Dedifferentiated amniotic fluid mesenchymal stem cell (primary cell): Measurements from ENCODE around the gene RAB11FIP3.
"Not testable (repeated sequence)": the region's sequence is repeated elsewhere in the genome, so short reads cannot be mapped to it uniquely, and the experiment has no call there.

Experiments
- DNase-seq: peaks from one replicate; pipeline ENCODE4 v3.0.0-alpha.2; 2016; ENCODE audit errors: extremely low spot score

Gene RAB11FIP3

DNA sequence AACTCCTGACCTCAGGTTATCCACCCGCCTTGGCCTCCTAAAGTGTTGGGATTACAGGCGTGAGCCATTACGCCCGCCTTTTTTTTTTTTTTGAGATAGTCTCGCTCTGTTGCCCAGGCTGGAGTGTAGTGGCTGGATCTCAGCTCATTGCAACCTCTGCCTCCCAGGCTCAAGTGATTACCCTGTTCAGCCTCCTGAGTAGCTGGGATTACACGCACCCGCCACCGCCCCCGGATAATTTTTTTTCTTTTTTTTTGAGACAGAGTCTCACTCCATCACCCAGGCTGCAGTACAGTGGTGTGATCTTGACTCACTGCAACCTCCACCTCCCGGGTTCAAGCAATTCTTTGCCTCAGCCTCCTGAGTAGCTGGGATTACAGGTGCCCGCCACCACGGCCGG is 3.3 kb upstream of the RAB11FIP3 start:
- DNase-seq = not testable (repeated sequence)

DNA sequence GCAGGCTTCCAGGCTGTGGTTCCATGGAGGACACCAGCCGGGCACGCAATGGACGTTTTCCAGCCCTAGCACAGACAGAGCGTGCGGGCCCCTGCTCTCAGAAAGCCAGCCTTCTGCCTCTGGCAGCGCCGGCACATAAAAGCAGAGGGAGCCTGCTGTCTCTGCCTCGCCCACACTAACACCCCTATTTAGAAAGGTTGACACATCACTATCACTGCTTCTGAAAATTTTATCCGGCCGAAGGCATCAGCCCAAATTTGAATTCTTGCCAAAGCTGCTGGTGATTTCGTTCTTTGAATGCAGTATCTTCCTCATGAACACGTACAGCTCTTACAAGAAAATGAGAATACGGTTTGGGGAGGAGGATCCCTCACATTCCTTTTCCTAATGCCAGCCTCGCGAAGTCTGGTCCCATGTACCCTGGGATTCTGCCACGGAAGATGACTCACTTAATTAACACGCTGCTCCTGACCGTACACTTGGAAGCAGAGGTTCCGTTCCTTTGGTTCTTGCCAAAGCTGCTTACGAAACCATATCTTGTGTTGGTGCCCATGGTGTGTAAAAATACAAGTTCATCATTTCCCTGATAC is 1.3 kb upstream of the RAB11FIP3 start:
- DNase-seq = peak; percentile 86

DNA sequence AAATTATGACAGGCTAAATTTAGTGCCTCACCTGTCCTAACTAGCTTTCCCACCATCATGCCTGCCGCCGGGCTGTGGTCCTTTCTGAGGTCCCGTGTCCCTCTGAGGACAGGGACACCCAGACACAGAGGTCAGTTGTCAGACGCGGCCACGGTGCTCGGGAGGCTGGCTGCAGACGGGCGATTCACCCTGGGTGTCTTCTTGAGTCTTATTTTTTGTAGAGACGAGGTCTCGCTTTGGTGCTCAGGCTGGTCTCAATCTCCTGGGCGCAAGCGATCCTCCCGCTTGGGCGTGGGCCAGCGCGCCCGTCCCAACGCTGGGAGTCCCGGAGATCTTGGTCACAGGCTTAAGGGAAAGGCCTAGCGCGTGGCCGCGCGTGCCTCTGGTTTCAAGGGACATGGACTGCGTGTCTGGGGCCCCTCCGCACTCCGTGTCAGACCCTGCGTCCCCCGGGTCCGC is 797 bp upstream of the RAB11FIP3 start:
- no peak for DNase-seq

DNA sequence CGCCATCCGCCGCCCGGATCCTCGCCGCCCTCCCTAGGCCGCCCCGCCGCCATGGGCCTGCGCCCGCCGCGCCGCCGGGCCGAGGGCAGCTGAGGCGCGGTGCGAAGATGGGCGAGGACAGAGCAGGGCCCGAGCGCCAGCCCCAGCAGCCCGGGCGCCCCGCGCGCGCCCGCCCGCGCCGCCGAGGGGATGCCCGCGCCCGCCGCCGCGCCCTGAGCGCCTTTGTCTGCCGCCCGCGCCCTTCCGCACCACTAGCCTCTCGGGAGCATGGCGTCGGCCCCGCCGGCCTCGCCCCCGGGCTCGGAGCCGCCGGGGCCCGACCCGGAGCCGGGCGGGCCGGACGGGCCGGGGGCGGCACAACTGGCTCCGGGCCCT is 278 bp downstream of the RAB11FIP3 start:
- DNase-seq = no peak

DNA sequence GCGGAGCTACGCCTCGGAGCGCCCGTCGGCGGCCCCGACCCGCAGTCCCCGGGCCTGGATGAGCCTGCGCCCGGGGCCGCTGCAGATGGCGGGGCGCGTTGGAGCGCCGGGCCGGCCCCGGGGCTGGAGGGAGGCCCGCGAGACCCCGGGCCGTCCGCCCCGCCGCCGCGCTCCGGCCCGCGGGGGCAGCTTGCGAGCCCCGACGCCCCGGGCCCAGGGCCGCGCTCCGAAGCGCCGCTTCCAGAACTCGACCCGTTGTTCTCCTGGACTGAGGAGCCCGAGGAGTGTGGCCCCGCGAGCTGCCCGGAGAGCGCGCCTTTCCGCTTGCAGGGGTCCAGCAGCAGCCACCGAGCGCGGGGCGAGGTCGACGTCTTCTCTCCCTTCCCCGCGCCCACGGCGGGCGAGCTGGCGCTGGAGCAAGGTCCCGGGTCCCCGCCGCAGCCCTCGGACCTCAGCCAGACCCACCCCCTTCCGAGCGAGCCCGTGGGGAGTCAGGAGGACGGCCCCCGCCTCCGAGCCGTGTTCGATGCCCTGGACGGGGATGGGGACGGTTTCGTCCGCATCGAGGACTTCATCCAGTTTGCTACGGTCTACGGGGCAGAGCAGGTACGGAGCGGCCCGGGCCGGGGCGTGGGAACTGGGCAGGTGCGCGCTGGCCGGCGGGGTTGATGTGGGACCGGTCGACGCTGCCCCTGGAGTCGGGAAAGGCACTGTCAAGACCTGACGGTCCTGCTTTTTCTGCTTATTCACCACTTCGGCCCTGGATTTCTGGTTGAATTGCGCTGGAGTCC is 861 bp downstream of the RAB11FIP3 start:
- DNase-seq = no peak

DNA sequence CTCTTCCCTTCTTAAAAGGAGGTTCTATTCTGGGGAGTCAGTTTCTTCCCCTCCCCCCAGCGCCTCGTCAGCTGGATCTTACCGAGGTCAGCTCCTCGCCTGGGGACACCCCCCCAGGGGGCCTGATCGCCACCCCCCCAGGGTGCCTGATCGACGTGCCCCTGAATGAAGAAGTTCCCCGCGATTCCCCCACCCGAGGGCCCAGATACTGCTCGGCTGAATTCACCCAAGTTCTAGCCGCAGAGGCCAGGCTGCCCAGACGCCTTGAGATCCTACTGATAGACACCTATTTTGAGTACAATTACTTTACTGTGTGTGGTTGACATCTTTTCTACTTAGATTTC is 1.4 kb downstream of the RAB11FIP3 start:
- DNase-seq = no peak

DNA sequence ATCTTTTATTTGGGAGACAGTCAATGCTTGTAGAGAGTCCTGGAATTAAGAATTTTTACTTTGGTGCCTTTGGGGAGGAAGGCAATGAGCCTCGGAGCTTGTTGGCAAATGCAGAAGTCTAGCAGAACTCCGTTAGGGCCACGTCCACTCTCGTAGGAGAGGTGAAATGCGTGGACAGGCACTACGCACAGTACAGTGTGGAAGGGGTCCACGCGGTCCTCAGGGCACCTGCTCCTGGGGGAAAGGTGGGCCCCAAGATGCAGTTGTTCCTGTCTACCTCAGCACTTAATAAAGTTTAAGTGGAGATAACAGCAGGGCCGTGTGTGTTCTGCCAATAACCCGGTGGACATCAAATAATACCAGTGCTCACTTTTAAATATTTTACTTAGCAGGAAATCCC is 1.8 kb downstream of the RAB11FIP3 start:
- no peak for DNase-seq

DNA sequence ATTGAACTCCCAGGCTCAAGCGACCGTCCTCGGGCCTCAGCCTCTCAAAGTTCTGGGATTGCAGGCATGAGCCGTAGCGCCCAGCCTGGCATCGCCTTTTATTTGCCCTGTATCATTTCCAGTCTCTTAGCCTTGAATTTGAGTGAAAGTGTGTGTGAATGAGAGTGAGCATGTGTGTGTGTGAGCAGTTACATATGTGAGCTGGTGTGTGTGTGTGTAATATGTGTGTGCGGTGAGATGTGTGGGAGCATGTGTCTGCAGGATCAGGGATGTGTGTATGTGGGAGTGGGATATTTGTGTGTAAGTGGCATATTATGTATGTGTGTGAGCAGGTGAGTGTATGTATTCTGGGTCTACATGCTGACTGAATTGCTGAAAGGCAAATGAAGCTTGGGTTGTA is 5.5 kb downstream of the RAB11FIP3 start:
- DNase-seq = no peak

DNA sequence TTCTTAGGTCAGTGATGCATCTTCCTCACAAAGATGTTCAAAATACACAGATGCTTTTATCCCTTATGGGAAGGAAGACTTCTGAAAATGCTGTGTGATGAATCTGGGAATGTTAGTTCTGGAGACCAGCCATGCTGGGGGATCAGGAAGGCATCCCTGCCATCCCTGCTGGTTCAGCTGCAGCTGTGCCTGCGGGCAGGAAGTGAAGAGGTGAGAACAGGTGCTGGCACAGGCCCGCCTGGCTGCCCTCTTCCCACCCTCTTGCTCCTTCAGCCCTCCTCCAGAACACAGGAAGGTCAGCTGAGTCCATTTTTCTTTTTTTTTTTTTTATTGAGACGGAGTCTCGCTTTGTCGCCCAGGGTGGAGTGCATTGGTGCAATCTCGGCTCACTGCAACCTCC is 15.2 kb downstream of the RAB11FIP3 start:
- no peak for DNase-seq

DNA sequence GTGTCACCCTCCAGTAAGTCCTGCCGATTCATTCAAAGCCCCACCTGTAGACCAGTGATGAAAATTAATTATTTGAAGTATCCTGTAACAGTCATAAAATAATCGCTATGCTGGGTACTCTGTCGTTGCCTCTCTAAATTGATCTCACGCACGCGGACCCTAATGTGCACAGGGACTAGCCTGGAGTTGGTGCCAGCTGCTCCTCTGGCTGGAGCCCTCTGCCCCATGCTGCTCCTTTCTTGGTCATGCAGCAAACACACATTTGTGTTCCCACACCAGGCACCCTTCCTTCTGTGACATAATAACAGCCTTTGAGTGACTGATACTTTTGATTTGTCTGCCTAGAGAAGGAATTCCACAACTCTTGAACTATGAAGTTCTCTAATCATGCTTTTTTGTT is 16.0 kb downstream of the RAB11FIP3 start:
- DNase-seq = no peak

DNA sequence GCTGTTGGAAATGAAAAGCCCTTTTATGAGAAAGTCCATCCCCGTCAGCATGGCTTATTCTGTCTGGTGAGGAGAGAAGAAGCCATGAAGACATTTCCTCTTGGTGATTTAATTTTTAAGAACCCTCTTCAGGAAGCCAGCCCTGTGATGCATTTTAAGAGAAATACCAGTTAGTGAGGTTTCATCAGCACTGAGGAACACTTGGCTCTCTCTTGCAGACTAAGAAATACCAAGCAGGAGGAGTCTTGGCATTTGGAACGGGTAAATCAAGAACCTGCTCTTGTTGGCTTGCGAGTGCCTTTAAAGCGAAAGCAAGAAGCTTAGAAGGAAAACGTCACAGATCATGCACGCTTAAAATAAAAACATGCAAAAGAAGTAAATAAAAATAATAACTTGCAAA is 17.5 kb downstream of the RAB11FIP3 start:
- no peak for DNase-seq

DNA sequence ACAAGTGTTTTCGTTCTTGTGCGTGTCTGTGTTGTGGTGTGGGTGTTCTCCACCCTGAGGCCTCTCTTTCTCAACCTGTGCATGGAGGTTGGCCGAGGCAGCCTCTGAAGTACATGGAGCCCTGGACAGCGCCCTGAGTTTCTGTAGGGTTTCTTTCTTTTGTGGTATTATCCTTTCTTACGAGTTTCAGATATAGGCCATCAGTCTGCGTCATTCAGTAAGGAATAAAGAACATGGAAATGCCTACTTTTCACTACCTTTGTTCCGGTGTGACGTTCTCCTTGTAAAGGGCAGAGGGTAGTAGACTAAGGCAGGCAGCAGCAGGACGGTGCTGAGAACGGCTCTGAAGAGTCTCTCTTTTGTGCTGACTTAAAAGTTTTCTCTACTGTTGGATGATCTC is 18.6 kb downstream of the RAB11FIP3 start:
- DNase-seq = no peak

DNA sequence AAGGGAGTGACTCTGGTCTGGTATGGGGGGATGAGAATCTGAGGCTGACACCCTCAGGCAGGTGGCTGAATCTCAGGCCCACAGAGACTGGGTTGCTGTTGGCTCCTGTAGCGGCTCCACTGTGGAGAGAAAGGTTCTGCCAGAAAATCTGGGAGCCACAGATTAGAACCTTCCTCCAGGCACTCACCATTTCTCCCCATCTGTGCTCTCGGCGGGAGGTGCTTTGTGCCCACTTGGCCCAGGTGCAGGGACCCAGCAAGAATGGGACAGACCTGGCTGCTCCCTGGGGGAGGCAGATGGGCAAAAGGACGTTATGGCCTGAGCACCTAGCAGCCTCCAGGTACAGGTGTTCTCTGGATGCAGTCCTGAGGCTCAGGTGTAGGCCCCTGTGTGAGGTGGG is 20.1 kb downstream of the RAB11FIP3 start:
- no peak for DNase-seq

DNA sequence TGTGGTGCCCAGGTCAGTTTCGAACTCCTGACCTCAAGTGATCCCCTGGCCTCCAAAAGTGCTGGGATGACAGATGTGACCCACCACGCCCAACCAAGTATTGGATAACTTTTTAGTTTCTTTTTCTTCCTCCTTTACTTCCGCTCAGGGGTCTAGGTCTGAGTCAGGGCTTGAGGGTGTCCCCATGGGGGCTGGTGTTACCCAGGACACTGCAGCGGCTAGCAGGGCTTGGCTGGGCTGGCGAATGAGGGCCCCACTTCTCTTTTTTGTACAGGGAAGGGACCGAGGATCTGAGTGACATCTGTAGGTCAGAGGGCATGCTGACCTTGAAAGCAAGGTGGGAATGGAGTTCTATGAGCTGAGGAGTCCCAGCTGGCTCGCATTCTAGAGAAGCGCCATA is 24.9 kb downstream of the RAB11FIP3 start:
- DNase-seq = no peak

DNA sequence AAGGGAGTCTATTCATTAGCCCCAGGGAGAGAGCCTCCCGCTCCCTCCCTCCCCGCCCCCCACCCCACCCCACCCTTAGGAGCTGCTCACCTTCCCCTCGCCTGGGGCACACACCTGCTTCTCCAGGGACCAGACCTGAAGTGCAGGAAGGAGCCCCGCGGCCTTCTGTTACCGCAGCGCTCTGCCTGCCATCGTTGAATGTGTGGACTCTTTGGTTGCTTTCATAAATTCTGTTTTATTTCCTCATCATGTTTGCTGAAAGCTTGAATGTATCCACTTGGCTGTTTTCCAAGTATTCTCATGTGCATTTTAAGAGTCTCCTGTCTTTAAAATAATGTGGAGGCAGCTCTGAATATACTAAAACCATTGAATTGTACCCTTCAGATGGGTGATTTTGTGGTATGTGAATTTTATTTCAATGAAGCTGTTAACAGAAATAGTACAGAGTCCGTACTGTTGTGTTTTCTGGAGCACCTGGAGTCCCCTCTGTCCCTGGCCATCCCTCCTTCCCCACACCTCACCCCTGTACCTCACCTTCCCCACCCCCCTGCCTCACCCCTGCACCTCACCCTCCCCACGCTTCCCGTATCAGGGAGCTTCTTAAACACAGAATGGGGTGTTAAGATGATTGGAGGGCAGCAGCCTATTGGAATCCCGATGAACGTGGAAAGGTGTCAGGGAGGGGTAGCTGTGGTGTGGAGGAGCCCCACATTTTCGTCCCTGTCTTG is 25.5 kb downstream of the RAB11FIP3 start:
- no peak for DNase-seq

DNA sequence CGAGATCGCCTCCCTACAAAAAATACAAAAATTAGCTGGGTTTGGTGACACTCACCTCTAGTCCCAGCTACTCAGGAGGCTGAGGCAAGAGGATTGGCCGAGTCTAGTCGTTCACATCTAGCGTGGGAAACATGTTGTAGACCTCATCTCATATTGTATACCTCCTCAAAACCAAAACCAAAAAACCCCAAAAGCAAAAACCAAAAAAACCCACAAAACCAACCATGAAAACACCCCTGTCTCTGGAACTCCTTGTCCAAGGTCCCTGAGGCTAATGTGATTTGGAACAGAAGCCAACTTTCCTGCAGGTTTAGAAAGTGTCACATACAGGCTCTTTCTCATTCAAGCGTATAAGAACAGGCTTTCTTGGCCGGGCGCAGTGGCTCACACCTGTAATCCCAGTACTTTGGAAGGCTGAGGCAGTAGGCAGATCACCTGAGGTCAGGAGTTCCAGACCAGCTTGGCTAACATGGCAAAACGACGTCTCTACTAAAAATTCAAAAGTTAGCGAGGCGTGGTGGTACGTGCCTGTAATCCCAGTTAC is 29.0 kb downstream of the RAB11FIP3 start:
- no peak for DNase-seq

DNA sequence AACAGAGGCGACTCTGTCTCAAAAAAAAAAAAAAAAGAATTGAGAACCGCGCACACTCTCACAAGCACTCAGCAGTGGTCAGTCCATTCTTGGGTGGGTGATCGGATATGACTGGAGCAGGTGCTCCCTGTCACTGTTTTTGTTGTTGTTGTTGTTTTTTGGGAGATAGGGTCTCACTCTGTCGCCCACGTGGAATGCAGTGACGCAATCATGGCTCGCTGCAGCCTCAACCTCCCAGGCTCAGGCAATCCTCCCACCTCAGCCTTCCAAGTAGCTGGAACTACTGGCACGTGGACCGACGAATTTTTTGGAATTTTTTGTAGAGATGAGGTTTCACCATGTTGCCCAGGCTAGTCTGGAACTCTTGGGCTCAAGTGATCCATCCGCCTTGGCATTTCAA is 30.0 kb downstream of the RAB11FIP3 start:
- DNase-seq = no peak

DNA sequence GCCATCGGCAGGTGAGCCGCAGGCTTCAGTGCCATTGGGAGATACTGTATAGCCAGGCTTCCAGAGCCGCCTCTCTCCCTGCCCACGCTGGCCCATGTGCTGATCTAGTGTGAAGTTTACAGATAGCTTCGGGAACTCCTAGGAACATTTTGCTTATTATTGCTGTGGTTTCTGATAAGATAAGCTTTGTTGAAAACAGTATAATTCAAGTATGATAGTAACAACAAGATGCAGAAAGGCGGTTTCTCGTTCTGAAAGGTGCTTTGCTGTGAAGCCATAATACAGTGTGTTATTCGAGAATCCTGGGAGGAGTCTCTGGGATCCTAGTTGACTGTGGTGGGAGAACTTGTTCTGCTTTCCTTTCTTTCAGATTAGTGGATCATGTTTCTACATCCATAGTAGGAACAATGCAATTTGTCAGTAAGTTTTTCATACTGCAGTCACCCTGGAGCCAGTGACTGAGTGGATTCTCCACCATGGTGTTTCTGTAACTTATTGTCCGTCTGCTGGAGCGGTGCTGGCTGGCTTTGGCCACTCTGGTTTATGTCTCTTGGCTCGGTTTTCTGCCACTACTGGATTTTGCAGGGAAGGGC is 31.5 kb downstream of the RAB11FIP3 start:
- peak; percentile 20 for DNase-seq

DNA sequence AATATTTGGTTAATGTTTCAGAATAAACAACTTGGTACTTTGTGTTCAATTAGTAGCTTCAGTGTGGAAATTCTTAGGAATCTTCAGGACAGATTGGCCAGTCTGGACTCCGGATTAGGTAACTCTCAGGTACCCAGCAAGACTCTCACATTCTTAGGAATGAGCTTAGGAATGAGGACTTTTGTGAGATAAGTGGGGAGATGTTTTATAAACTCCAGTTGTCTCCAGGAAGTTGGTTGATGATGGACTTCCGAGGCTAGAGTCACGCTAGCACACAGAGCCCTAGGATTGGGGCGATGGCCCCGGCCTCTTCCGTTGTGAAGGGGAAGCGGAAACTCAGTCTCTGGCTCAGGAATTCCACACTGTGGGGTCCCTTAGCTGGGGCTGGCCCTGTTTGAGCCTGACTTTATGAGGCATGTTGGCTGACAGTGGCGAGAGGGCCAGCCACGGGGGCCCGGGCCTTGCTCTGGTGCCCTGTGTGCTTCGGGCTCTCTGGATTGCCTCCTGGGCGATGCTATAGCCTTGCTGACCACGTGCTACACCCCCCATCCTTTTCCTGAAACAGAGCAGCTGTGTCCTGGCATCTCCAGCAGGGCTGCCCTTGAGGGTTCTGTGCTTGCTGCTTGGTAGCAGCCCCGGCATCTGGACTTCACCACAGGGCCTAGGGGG is 32.4 kb downstream of the RAB11FIP3 start:
- DNase-seq = no peak

DNA sequence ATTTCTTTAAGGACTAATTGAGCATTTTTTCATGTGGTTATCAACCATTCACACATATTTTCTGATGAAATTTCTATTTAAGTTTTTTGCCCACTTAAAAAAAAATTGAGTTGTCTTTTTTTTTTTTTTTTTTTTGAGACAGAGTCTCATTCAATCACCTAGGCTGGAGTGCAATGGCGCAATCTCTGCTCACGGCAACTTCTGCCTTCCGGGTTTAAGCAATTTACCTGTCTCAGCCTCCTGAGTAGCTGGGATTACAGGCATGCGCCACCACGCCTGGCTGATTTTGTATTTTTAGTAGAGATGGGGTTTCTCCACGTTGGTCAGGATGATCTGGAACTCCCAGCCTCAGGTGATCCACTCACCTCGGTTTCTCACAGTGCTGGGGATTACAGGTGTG is 34.3 kb downstream of the RAB11FIP3 start:
- no peak for DNase-seq

DNA sequence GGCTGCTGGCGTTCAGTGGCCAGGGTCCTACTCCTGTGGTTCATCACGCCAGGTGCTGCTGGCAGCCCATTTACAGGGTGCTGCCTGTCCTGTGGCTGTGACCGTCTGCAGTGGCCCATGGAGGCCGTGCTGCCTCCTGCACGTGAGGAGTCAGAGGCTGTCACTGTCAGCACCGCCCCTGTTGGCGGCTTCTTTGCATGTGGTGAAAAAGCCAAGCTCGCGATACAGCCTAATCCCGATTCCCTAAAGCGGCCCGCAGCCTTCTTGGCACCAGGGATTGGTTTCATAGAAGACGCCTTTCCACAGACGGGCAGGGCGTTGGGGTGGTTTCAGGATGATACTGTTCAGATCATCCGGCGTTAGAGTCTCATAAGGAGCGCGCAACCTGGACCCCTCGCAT is 35.3 kb downstream of the RAB11FIP3 start:
- DNase-seq = no peak

DNA sequence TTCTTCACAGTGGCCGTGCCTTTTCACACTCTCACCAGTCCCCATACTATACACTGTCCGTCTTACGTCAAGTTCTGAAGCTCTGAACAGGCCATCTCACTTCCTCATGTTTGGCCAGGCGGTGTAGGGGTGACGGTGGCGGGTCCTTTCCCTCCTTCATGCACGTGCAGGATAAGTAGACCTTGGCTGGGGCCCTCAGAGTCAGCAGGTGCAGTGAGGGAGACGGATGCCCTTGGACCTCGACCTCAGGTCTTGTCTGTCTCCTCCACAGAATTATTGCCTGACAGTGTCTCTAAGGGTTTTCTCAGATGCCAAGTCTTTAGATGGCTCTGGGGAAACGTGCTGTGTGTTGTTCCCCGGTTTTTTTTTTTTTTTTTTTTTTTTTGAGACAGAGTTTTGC is 37.6 kb downstream of the RAB11FIP3 start:
- no peak for DNase-seq
